ENCODE measurements around the gene SIRT3.
A peak's percentile ranks its signal among the peaks of the same experiment; 100 is the strongest.

Gene SIRT3

DNA sequence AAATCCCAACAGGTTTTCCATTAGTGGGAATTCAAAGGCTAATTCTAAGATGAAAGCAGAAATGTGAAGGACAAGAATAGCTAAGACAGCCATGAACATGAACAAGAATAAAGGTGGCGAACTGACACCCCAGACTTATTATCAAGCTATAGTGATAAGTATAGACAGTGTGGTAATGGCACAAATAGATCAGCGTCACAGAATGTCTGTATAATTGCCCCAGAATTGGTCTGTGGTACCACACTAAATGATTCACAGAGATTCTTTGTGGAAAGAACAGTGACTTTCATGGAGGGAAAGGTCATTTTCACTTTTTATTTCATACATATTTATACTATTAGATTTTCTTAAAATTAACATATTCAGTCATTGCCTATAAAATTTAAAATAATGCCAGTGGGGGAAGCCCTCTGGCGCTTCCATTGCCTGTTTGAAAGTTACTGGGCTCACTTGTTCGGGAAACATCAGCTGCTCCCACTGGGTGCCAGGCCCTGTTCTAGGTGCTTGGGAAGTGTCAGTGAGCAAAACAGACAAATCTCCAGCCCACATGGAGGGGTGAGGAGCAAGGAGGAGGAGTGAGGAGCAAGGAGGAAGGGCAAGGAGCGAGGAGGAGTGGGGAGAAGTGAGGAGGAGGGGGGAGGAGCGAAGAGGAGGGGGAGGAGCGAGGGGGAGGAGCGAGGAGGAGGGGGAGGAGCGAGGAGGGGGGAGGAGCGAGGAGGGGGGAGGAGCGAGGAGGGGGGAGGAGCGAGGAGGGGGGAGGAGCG lies 30.7 kb upstream of the SIRT3 start:
- ChIA-PET CTCF (interaction anchor here (1.1 to 1.8 kb wide), 2 partner anchors 16 to 182 kb away, joined by 3 to 5 read pairs; no protein-coding TSS in a partner anchor), POLR2A (no interaction called here)
- no peaks in the 10 kb centered on the region for H3K9me3 ChIP-seq (ENCODE audit: control insufficient read depth, insufficient read depth, low read depth, low read length)
- TF ChIP-seq SCRT2 (tag by site-specific recombination; IDR thresholded peaks at IDR 0.05) (no peak), EGR2 (tag by site-specific recombination; IDR thresholded peaks at IDR 0.05; ENCODE audit: low read depth) (no peak), ZXDB (tag by site-specific recombination; IDR thresholded peaks at IDR 0.05) (no peak), ZNF175 (tag by site-specific recombination; IDR thresholded peaks at IDR 0.05) (no peak), ZNF629 (tag by site-specific recombination; IDR thresholded peaks at IDR 0.05) (no peak), ZNF19 (tag by site-specific recombination; IDR thresholded peaks at IDR 0.05; ENCODE audit: low read depth) (no peak), ZFP69B (tag by site-specific recombination; IDR thresholded peaks at IDR 0.05) (no peak), ZNF610 (tag by site-specific recombination; IDR thresholded peaks at IDR 0.05; ENCODE audit: borderline replicate concordance) (no peak)
- TF ChIP-seq, protein P1, sequence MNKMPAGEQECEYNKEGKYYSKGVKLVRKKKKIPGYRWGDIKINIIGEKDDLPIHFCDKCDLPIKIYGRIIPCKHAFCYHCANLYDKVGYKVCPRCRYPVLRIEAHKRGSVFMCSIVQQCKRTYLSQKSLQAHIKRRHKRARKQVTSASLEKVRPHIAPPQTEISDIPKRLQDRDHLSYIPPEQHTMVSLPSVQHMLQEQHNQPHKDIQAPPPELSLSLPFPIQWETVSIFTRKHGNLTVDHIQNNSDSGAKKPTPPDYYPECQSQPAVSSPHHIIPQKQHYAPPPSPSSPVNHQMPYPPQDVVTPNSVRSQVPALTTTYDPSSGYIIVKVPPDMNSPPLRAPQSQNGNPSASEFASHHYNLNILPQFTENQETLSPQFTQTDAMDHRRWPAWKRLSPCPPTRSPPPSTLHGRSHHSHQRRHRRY (tag by site-specific recombination; IDR thresholded peaks at IDR 0.05) = no peak
- TF ChIP-seq, protein P2, sequence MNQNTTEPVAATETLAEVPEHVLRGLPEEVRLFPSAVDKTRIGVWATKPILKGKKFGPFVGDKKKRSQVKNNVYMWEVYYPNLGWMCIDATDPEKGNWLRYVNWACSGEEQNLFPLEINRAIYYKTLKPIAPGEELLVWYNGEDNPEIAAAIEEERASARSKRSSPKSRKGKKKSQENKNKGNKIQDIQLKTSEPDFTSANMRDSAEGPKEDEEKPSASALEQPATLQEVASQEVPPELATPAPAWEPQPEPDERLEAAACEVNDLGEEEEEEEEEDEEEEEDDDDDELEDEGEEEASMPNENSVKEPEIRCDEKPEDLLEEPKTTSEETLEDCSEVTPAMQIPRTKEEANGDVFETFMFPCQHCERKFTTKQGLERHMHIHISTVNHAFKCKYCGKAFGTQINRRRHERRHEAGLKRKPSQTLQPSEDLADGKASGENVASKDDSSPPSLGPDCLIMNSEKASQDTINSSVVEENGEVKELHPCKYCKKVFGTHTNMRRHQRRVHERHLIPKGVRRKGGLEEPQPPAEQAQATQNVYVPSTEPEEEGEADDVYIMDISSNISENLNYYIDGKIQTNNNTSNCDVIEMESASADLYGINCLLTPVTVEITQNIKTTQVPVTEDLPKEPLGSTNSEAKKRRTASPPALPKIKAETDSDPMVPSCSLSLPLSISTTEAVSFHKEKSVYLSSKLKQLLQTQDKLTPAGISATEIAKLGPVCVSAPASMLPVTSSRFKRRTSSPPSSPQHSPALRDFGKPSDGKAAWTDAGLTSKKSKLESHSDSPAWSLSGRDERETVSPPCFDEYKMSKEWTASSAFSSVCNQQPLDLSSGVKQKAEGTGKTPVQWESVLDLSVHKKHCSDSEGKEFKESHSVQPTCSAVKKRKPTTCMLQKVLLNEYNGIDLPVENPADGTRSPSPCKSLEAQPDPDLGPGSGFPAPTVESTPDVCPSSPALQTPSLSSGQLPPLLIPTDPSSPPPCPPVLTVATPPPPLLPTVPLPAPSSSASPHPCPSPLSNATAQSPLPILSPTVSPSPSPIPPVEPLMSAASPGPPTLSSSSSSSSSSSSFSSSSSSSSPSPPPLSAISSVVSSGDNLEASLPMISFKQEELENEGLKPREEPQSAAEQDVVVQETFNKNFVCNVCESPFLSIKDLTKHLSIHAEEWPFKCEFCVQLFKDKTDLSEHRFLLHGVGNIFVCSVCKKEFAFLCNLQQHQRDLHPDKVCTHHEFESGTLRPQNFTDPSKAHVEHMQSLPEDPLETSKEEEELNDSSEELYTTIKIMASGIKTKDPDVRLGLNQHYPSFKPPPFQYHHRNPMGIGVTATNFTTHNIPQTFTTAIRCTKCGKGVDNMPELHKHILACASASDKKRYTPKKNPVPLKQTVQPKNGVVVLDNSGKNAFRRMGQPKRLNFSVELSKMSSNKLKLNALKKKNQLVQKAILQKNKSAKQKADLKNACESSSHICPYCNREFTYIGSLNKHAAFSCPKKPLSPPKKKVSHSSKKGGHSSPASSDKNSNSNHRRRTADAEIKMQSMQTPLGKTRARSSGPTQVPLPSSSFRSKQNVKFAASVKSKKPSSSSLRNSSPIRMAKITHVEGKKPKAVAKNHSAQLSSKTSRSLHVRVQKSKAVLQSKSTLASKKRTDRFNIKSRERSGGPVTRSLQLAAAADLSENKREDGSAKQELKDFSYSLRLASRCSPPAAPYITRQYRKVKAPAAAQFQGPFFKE (tag by site-specific recombination; IDR thresholded peaks at IDR 0.05; ENCODE audit: borderline replicate concordance) = no peak
- H3K4me3 ChIP-seq (ENCODE audit: low read depth, low read length) = no peak overlapping the region
- no peaks in the 10 kb centered on the region for H3K4me1 ChIP-seq (ENCODE audit: control insufficient read depth, insufficient read depth, low read length)
- no peak overlapping the region for H3K27ac ChIP-seq (ENCODE audit: extremely low read depth, low read depth, low read length)
- H3K36me3 ChIP-seq (ENCODE audit: control insufficient read depth in 2 of 2, insufficient read depth in 1 of 2, low read length in 2 of 2) = no peaks in the 10 kb centered on the region

DNA sequence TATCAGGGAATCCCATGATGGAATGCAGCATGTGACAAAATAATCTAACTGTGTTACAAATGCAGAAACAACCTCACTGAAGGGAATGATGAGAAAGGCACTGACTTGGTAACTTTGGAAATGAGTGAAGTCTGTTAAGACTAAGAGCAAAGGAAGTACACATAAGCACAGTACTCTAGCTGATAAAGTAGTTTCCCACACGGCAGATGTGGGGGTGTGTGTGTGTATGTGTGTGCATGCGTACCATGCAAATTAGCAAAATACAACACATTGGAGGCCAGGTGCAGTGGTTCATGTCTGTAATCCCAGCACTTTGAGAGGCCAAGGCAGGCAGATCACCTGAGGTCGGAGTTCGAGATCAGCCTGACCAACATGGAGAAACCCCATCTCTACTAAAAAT lies 25.5 kb upstream of the SIRT3 start:
- TF ChIP-seq SETDB1 (IDR thresholded peaks at IDR 0.05; ENCODE audit: insufficient read length, low read length) (peak; percentile 37), ZNF366 (tag by site-specific recombination; conservative IDR thresholded peaks at IDR 0.05) (no peak), ZNF514 (tag by site-specific recombination; IDR thresholded peaks at IDR 0.05) (no peak), FEZF1 (tag by site-specific recombination; IDR thresholded peaks at IDR 0.05) (no peak), ZBTB1 (tag by site-specific recombination; IDR thresholded peaks at IDR 0.05) (no peak)
- TF ChIP-seq, protein P3, sequence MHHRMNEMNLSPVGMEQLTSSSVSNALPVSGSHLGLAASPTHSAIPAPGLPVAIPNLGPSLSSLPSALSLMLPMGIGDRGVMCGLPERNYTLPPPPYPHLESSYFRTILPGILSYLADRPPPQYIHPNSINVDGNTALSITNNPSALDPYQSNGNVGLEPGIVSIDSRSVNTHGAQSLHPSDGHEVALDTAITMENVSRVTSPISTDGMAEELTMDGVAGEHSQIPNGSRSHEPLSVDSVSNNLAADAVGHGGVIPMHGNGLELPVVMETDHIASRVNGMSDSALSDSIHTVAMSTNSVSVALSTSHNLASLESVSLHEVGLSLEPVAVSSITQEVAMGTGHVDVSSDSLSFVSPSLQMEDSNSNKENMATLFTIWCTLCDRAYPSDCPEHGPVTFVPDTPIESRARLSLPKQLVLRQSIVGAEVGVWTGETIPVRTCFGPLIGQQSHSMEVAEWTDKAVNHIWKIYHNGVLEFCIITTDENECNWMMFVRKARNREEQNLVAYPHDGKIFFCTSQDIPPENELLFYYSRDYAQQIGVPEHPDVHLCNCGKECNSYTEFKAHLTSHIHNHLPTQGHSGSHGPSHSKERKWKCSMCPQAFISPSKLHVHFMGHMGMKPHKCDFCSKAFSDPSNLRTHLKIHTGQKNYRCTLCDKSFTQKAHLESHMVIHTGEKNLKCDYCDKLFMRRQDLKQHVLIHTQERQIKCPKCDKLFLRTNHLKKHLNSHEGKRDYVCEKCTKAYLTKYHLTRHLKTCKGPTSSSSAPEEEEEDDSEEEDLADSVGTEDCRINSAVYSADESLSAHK (tag by site-specific recombination; IDR thresholded peaks at IDR 0.05) = no peak
- Histone ChIP-seq H3K4me3 (ENCODE audit: low read depth, low read length) (no peak overlapping the region), H3K4me1 (ENCODE audit: control insufficient read depth, insufficient read depth, low read length) (no peaks in the 10 kb centered on the region), H3K9me3 (ENCODE audit: control insufficient read depth, insufficient read depth, low read depth, low read length) (no peaks in the 10 kb centered on the region), H3K36me3 (ENCODE audit: control insufficient read depth in 2 of 2, insufficient read depth in 1 of 2, low read length in 2 of 2) (no peaks in the 10 kb centered on the region), H3K27ac (ENCODE audit: extremely low read depth, low read depth, low read length) (no peak overlapping the region)
- ChIA-PET POLR2A (no interaction called here), CTCF (interaction anchor here (0.6 to 3.3 kb wide), 3 partner anchors 11 to 103 kb away, joined by 3 to 30 read pairs (median 3); no protein-coding TSS in a partner anchor)
